SK-N-SH treated with all-trans-retinoic acid at 6 μM for 48 hours (cell line): Measurements from ENCODE around the gene STS.

Experiments
- ATAC-seq: fragments of 200-7000 bp; cut with Tn5 transposase; 3 replicates; pipeline ENCODE4 v1.9.1; 2020; ENCODE audit warnings: mild to moderate bottlenecking, moderate library complexity
- ARNTL ChIP-seq: fragments of 450-650 bp; formaldehyde crosslinking; IDR thresholded peaks from 2 replicates; pipeline ENCODE4 v1.5.0; 2020; ENCODE audit warnings: low read depth, mild to moderate bottlenecking, moderate library complexity, borderline replicate concordance
- BACH2 ChIP-seq: fragments of 250-450 bp; sonication (Bioruptor Pico); IDR thresholded peaks from 2 replicates; pipeline ENCODE4 v1.9.0; 2021; ENCODE audit warnings: mild to moderate bottlenecking, borderline replicate concordance
- ESRRG ChIP-seq: fragments of 250-450 bp; sonication (Bioruptor Pico); IDR thresholded peaks from 2 replicates; pipeline ENCODE4 v1.6.1; 2021; ENCODE audit warnings: mild to moderate bottlenecking
- GLIS3 ChIP-seq: fragments of 250-450 bp; sonication (Bioruptor Pico); IDR thresholded peaks from 2 replicates; pipeline ENCODE4 v1.5.0; 2020; ENCODE audit warnings: mild to moderate bottlenecking, moderate library complexity
- ISL1 ChIP-seq: fragments of 250-450 bp; sonication (Bioruptor Pico); IDR thresholded peaks from 2 replicates; pipeline ENCODE4 v2.1.2; 2022; ENCODE audit warnings: mild to moderate bottlenecking, moderate library complexity
- OSR1 ChIP-seq: fragments of 250-450 bp; sonication (Bioruptor Pico); IDR thresholded peaks from 2 replicates; pipeline ENCODE4 v1.8.0; 2022; ENCODE audit warnings: moderate library complexity, mild to moderate bottlenecking, inconsistent platforms
- PATZ1 ChIP-seq: fragments of 250-450 bp; sonication (Bioruptor Pico); IDR thresholded peaks from 2 replicates; pipeline ENCODE4 v1.8.0; 2020; ENCODE audit warnings: mild to moderate bottlenecking, moderate library complexity, borderline replicate concordance
- POU6F1 ChIP-seq: fragments of 250-450 bp; sonication (Bioruptor Pico); IDR thresholded peaks from 2 replicates; pipeline ENCODE4 v1.8.0; 2021; ENCODE audit warnings: low read depth, mild to moderate bottlenecking, moderate library complexity, borderline replicate concordance
- PPARA ChIP-seq: fragments of 250-450 bp; sonication (Bioruptor Pico); IDR thresholded peaks from 2 replicates; pipeline ENCODE4 v1.5.0; 2020; ENCODE audit warnings: mild to moderate bottlenecking, borderline replicate concordance
- RARB ChIP-seq: fragments of 250-450 bp; sonication (Bioruptor Pico); IDR thresholded peaks from 2 replicates; pipeline ENCODE4 v1.8.0; 2021; ENCODE audit warnings: mild to moderate bottlenecking, moderate library complexity
- SNAI2 ChIP-seq: fragments of 250-450 bp; sonication (Bioruptor Pico); IDR thresholded peaks from 2 replicates; pipeline ENCODE4 v1.5.0; 2020; ENCODE audit warnings: mild to moderate bottlenecking, moderate library complexity
- TOX ChIP-seq: fragments of 250-450 bp; sonication (Bioruptor Pico); IDR thresholded peaks from 2 replicates; pipeline ENCODE4 v1.8.0; 2021; ENCODE audit warnings: mild to moderate bottlenecking, moderate library complexity, borderline replicate concordance
- TSHZ2 ChIP-seq: fragments of 250-450 bp; sonication (Bioruptor Pico); IDR thresholded peaks from 2 replicates; pipeline ENCODE4 v1.5.0; 2020; ENCODE audit warnings: mild to moderate bottlenecking, moderate library complexity
- ZC3H10 ChIP-seq: fragments of 250-450 bp; sonication (Bioruptor Pico); IDR thresholded peaks from 2 replicates; pipeline ENCODE4 v1.5.1; 2021; ENCODE audit warnings: mild to moderate bottlenecking, moderate library complexity
- ZFP30 ChIP-seq: fragments of 450-650 bp; formaldehyde crosslinking; IDR thresholded peaks from 2 replicates; pipeline ENCODE4 v1.5.0; 2022; ENCODE audit warnings: mild to moderate bottlenecking, moderate library complexity
- ZNF565 ChIP-seq: fragments of 450-650 bp; formaldehyde crosslinking; conservative IDR thresholded peaks from 2 replicates; pipeline ENCODE4 v1.5.0; 2020; ENCODE audit warnings: low read depth, mild to moderate bottlenecking, moderate library complexity
- ZNF70 ChIP-seq: fragments of 450-650 bp; formaldehyde crosslinking; IDR thresholded peaks from 2 replicates; pipeline ENCODE4 v1.5.0; 2020; ENCODE audit warnings: mild to moderate bottlenecking, moderate library complexity
- ZNF8 ChIP-seq: fragments of 450-650 bp; formaldehyde crosslinking; IDR thresholded peaks from 2 replicates; pipeline ENCODE4 v1.5.0; 2020; ENCODE audit warnings: mild to moderate bottlenecking, moderate library complexity
- TF ChIP-seq, protein P1 (sequence below): fragments of 250-450 bp; sonication (Bioruptor Pico); IDR thresholded peaks from 2 replicates; pipeline ENCODE4 v1.5.1; 2021; ENCODE audit warnings: mild to moderate bottlenecking, moderate library complexity

The STS gene

GRCh38 chrX:7119950-7120877, 27.3 kb upstream of the STS start:
- no peak for TF ChIP-seq ZC3H10 (CRISPR knock-in tag)
- no peak for TF ChIP-seq PATZ1 (CRISPR knock-in tag)
- TF ChIP-seq, all 23 proteins: peak for 0
- no peak for ATAC-seq

GRCh38 chrX:7120878-7121219, 26.7 kb upstream of the STS start:
- no peak for TF ChIP-seq SNAI2 (CRISPR knock-in tag)
- TF ChIP-seq ESRRG (CRISPR knock-in tag): no peak
- TF ChIP-seq BACH2 (CRISPR knock-in tag): no peak
- no peak for TF ChIP-seq OSR1
- no peak for TF ChIP-seq ARNTL (CRISPR knock-in tag)
- no peak for TF ChIP-seq ISL1 (CRISPR knock-in tag)
- no peak for TF ChIP-seq ZNF565
- no peak for TF ChIP-seq RARB (CRISPR knock-in tag)
- no peak for TF ChIP-seq PATZ1 (CRISPR knock-in tag)
- TF ChIP-seq, all 23 proteins: peak for 0
- ATAC-seq: no peak

DNA sequence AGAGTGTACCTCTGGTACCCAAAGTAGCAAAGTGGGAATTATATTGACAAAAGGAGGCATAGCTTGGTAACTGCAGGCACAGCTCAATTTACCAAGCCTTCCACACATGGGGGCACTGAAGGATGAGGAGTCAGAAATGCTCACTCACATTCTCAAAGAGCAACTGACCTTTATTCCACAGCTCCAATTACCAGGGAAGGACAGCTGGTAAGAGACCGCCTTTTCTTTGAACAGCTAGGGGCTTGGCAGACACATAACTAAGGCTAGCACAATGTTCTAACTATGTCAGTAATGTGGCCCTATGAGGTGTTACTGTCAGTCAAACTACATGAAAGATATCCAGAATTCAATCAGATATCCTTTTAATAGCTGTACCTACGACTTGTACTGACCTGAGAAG, 20.5 kb upstream of the STS start:
- ATAC-seq: no peak
- TF ChIP-seq ZNF8 (CRISPR knock-in tag): no peak
- no peak for TF ChIP-seq ZNF70 (CRISPR knock-in tag)
- TF ChIP-seq, protein P1, sequence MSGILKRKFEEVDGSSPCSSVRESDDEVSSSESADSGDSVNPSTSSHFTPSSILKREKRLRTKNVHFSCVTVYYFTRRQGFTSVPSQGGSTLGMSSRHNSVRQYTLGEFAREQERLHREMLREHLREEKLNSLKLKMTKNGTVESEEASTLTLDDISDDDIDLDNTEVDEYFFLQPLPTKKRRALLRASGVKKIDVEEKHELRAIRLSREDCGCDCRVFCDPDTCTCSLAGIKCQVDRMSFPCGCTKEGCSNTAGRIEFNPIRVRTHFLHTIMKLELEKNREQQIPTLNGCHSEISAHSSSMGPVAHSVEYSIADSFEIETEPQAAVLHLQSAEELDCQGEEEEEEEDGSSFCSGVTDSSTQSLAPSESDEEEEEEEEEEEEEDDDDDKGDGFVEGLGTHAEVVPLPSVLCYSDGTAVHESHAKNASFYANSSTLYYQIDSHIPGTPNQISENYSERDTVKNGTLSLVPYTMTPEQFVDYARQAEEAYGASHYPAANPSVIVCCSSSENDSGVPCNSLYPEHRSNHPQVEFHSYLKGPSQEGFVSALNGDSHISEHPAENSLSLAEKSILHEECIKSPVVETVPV (CRISPR knock-in tag): no peak
- TF ChIP-seq GLIS3 (CRISPR knock-in tag): no peak
- TF ChIP-seq TOX (CRISPR knock-in tag): no peak
- no peak for TF ChIP-seq ZC3H10 (CRISPR knock-in tag)
- no peak for TF ChIP-seq PATZ1 (CRISPR knock-in tag)
- TF ChIP-seq POU6F1 (CRISPR knock-in tag): no peak
- TF ChIP-seq ISL1 (CRISPR knock-in tag): no peak
- TF ChIP-seq ZNF565: no peak
- no peak for TF ChIP-seq OSR1
- no peak for TF ChIP-seq BACH2 (CRISPR knock-in tag)
- no peak for TF ChIP-seq ZFP30 (CRISPR knock-in tag)
- TF ChIP-seq ESRRG (CRISPR knock-in tag): no peak
- no peak for TF ChIP-seq ARNTL (CRISPR knock-in tag)
- TF ChIP-seq RARB (CRISPR knock-in tag): no peak

- no peak for ATAC-seq
- TF ChIP-seq TOX (CRISPR knock-in tag) (no peak), PPARA (CRISPR knock-in tag) (no peak), ZNF8 (CRISPR knock-in tag) (no peak), RARB (CRISPR knock-in tag) (no peak), ISL1 (CRISPR knock-in tag) (no peak), OSR1 (no peak), TSHZ2 (CRISPR knock-in tag) (no peak), ESRRG (CRISPR knock-in tag) (no peak), ZFP30 (CRISPR knock-in tag) (no peak)
These were observed 15.9 kb upstream of the STS start for GRCh38 chrX:7131621-7132020.
